ENCODE results near the gene ZNF561.

- no peak for TF ChIP-seq RERE (CRISPR knock-in tag; IDR thresholded peaks at IDR 0.05; ENCODE audit: borderline replicate concordance)
- no peak for TF ChIP-seq CHD1 (IDR thresholded peaks at IDR 0.05; ENCODE audit: low read length)
- no peak for TF ChIP-seq MAX (CRISPR knock-in tag; IDR thresholded peaks at IDR 0.05)
- no peak for TF ChIP-seq MIER1 (IDR thresholded peaks at IDR 0.05; ENCODE audit: low read depth)
- TF ChIP-seq ZNF384 (IDR thresholded peaks at IDR 0.05; ENCODE audit: low read depth, low read length): no peak
- TF ChIP-seq BCLAF1 (IDR thresholded peaks at IDR 0.05; ENCODE audit: borderline replicate concordance in 1 of 2, control insufficient read depth in 1 of 2, low read depth in 2 of 2, low read length in 1 of 2): no peak
- TF ChIP-seq CREB1 (IDR thresholded peaks at IDR 0.05): no peak
- TF ChIP-seq CREB1 (CRISPR knock-in tag; IDR thresholded peaks at IDR 0.05): no peak
- no peak for TF ChIP-seq KDM4B (IDR thresholded peaks at IDR 0.05; ENCODE audit: borderline replicate concordance in 2 of 2, low read depth in 1 of 2)
These were observed 6.8 kb upstream of the ZNF561 start for GRCh38 chr19:9627856-9628255.

Data from K562 (cell line).